WTC11 (cell line): ENCODE results near the gene RANBP17. TPM values are rescaled to one million over a fixed set of nuclear protein-coding genes. Genes with fewer than 3 reads are reported as not detected.

Experiments used
- ATAC-seq: fragments of 200-7000 bp; cut with Tn5 transposase; 2 replicates; pipeline ENCODE4 v1.10.0; 2021; ENCODE audit warnings: mild to moderate bottlenecking, moderate library complexity
- CTCF ChIA-PET: fragments of 300-600 bp; sonication (Branson Sonifier 250); formaldehyde crosslinking; loops from one replicate; lab custom pipeline; 2021; ENCODE audit warnings: antibody characterized with exemption; lab: Charles Lee
- POLR2A ChIA-PET: fragments of 350-600 bp; sonication (Branson Sonifier 250); formaldehyde crosslinking; loops from one replicate; lab custom pipeline; 2021; ENCODE audit warnings: antibody characterized with exemption; lab: Charles Lee
- DNase-seq: peaks from one replicate; pipeline ENCODE4 v3.0.0; 2021; ENCODE audit warnings: low spot score
- H3K27ac Mint-ChIP-seq: 2 replicates; pipeline ENCODE4 v1.8.0; 2021; ENCODE audit warnings: mixed read lengths
- H3K27me3 Mint-ChIP-seq: 2 replicates; pipeline ENCODE4 v1.8.0; 2021; ENCODE audit warnings: low read depth, mild to moderate bottlenecking, moderate library complexity, mixed read lengths
- H3K36me3 Mint-ChIP-seq: 2 replicates; pipeline ENCODE4 v1.8.0; 2021; ENCODE audit warnings: mixed read lengths
- H3K4me1 Mint-ChIP-seq: 2 replicates; pipeline ENCODE4 v1.8.0; 2022; ENCODE audit warnings: mixed read lengths
- H3K4me3 Mint-ChIP-seq: 2 replicates; pipeline ENCODE4 v1.8.0; 2021; ENCODE audit warnings: mild to moderate bottlenecking, moderate library complexity, mixed read lengths
- H3K9me3 Mint-ChIP-seq: 2 replicates; pipeline ENCODE4 v1.8.0; 2021; ENCODE audit warnings: mixed read lengths
- AR ChIP-seq: fragments of 250-450 bp; sonication (Bioruptor Pico); IDR thresholded peaks from 2 replicates; pipeline ENCODE4 v1.9.0; 2021; ENCODE audit warnings: mild to moderate bottlenecking
- CBFB ChIP-seq: sonication (generic); formaldehyde crosslinking; IDR thresholded peaks from 2 replicates; pipeline ENCODE4 v1.8.1; 2022; ENCODE audit warnings: mild to moderate bottlenecking, low read depth, missing genetic modification reagents
- E2F1 ChIP-seq: sonication (generic); formaldehyde crosslinking; IDR thresholded peaks from 2 replicates; pipeline ENCODE4 v1.8.0; 2022; ENCODE audit warnings: mild to moderate bottlenecking, missing genetic modification reagents
- ETV6 ChIP-seq: sonication (generic); formaldehyde crosslinking; IDR thresholded peaks from 2 replicates; pipeline ENCODE4 v1.8.1; 2022; ENCODE audit warnings: mild to moderate bottlenecking, missing genetic modification reagents
- FOXP1 ChIP-seq: sonication (generic); formaldehyde crosslinking; IDR thresholded peaks from 2 replicates; pipeline ENCODE4 v1.8.0; 2022; ENCODE audit warnings: missing genetic modification reagents, mild to moderate bottlenecking, moderate library complexity, borderline replicate concordance
- GRHL2 ChIP-seq: fragments of 250-450 bp; sonication (Bioruptor Pico); IDR thresholded peaks from 2 replicates; pipeline ENCODE4 v1.8.0; 2022; ENCODE audit warnings: mild to moderate bottlenecking, moderate library complexity; ENCODE audit not compliant: insufficient replicate concordance, severe bottlenecking
- HMGA2 ChIP-seq: fragments of 250-450 bp; sonication (Bioruptor Pico); IDR thresholded peaks from 2 replicates; pipeline ENCODE4 v1.4.0; 2021; ENCODE audit warnings: mild to moderate bottlenecking, moderate library complexity
- IRF1 ChIP-seq: sonication (generic); formaldehyde crosslinking; IDR thresholded peaks from 2 replicates; pipeline ENCODE4 v1.8.0; 2023; ENCODE audit warnings: missing genetic modification reagents
- KAT7 ChIP-seq: sonication (generic); formaldehyde crosslinking; IDR thresholded peaks from 2 replicates; pipeline ENCODE4 v1.8.1; 2023; ENCODE audit warnings: missing genetic modification reagents, mild to moderate bottlenecking, borderline replicate concordance
- MLX ChIP-seq: sonication (generic); formaldehyde crosslinking; IDR thresholded peaks from 2 replicates; pipeline ENCODE4 v1.8.1; 2023; ENCODE audit warnings: mild to moderate bottlenecking, missing genetic modification reagents, moderate library complexity
- NFATC4 ChIP-seq: fragments of 250-450 bp; sonication (Bioruptor Pico); IDR thresholded peaks from 2 replicates; pipeline ENCODE4 v1.9.0; 2021; ENCODE audit warnings: mild to moderate bottlenecking
- NR2C2 ChIP-seq: sonication (generic); formaldehyde crosslinking; IDR thresholded peaks from 2 replicates; pipeline ENCODE4 v1.8.0; 2022; ENCODE audit warnings: mild to moderate bottlenecking, missing genetic modification reagents
- RELA ChIP-seq: sonication (generic); formaldehyde crosslinking; IDR thresholded peaks from 2 replicates; pipeline ENCODE4 v1.8.1; 2022; ENCODE audit warnings: missing genetic modification reagents, mild to moderate bottlenecking, borderline replicate concordance
- SOX15 ChIP-seq: fragments of 250-450 bp; sonication (Bioruptor Pico); IDR thresholded peaks from 2 replicates; pipeline ENCODE4 v1.9.0; 2021; ENCODE audit warnings: mild to moderate bottlenecking
- TCF7 ChIP-seq: sonication (generic); formaldehyde crosslinking; IDR thresholded peaks from 2 replicates; pipeline ENCODE4 v1.8.0; 2022; ENCODE audit warnings: mild to moderate bottlenecking, low read depth, missing genetic modification reagents, moderate library complexity
- ZBTB21 ChIP-seq: sonication (generic); formaldehyde crosslinking; IDR thresholded peaks from 2 replicates; pipeline ENCODE4 v1.8.1; 2023; ENCODE audit warnings: mild to moderate bottlenecking, missing genetic modification reagents, borderline replicate concordance
- ZBTB43 ChIP-seq: sonication (generic); formaldehyde crosslinking; IDR thresholded peaks from 2 replicates; pipeline ENCODE4 v1.8.1; 2023; ENCODE audit warnings: mild to moderate bottlenecking, missing genetic modification reagents
- ZMAT4 ChIP-seq: fragments of 250-450 bp; sonication (Bioruptor Pico); IDR thresholded peaks from 2 replicates; pipeline ENCODE4 v1.9.0; 2021; ENCODE audit warnings: mild to moderate bottlenecking
- ZNF219 ChIP-seq: sonication (generic); formaldehyde crosslinking; IDR thresholded peaks from 2 replicates; pipeline ENCODE4 v1.8.0; 2023; ENCODE audit warnings: missing genetic modification reagents, mild to moderate bottlenecking, borderline replicate concordance
- ZNF423 ChIP-seq: fragments of 250-450 bp; sonication (Bioruptor Pico); IDR thresholded peaks from 2 replicates; pipeline ENCODE4 v2.1.2; 2022; ENCODE audit warnings: mild to moderate bottlenecking, moderate library complexity
- ZNF425 ChIP-seq: fragments of 250-450 bp; sonication (Bioruptor Pico); conservative IDR thresholded peaks from 2 replicates; pipeline ENCODE4 v1.9.0; 2021; ENCODE audit warnings: mild to moderate bottlenecking
- total RNA-seq: library from RNA; stranded (reverse); gene quantifications from 3 replicates; pipeline ENCODE4 v1.2.3, GENCODE V29; 2021

Gene RANBP17
- total RNA-seq, 1 experiment from 2014 or later, result 23.1 TPM

GRCh38 chr5:171158581-171158980 is 296.8 kb downstream of the RANBP17 start:
- no peaks in the 10 kb centered on the region for H3K9me3 Mint-ChIP-seq
- no peak for ATAC-seq
- H3K36me3 Mint-ChIP-seq, result no peaks in the 10 kb centered on the region
- ChIA-PET CTCF (interaction anchor here (1.0 kb wide), 1 partner anchor 56 kb away, joined by 3 read pairs; no protein-coding TSS in a partner anchor), POLR2A (interaction anchor here (0.7 kb wide), 1 partner anchor 414 kb away, joined by 3 read pairs; no protein-coding TSS in a partner anchor)
- no peaks in the 10 kb centered on the region for H3K27me3 Mint-ChIP-seq
- no peak for DNase-seq
- no peak overlapping the region for H3K27ac Mint-ChIP-seq
- H3K4me1 Mint-ChIP-seq, result peaks cover 16% of the 10 kb centered on the region
- no peak overlapping the region for H3K4me3 Mint-ChIP-seq
- no peak for TF ChIP-seq NFATC4 (CRISPR knock-in tag)
- no peak for TF ChIP-seq ZMAT4
- no peak for TF ChIP-seq GRHL2 (CRISPR knock-in tag)
- no peak for TF ChIP-seq AR (CRISPR knock-in tag)
- TF ChIP-seq RELA, result no peak
- no peak for TF ChIP-seq IRF1 (CRISPR knock-in tag)
- TF ChIP-seq CBFB (CRISPR knock-in tag), result no peak
- no peak for TF ChIP-seq NR2C2 (CRISPR knock-in tag)
- TF ChIP-seq, all 79 proteins: peak for 0

- H3K36me3 Mint-ChIP-seq, result no peaks in the 10 kb centered on the region
- no peaks in the 10 kb centered on the region for H3K27me3 Mint-ChIP-seq
- CTCF ChIA-PET, result interaction anchor here (0.6 to 1.8 kb wide), 9 partner anchors 40 to 440 kb away, joined by 3 to 5 read pairs (median 3); no protein-coding TSS in a partner anchor
- POLR2A ChIA-PET, result no interaction called here
- DNase-seq (no peak), ATAC-seq (peak; percentile 31)
- no peak overlapping the region for H3K27ac Mint-ChIP-seq
- no peaks in the 10 kb centered on the region for H3K9me3 Mint-ChIP-seq
- H3K4me3 Mint-ChIP-seq, result no peak overlapping the region
- H3K4me1 Mint-ChIP-seq, result peaks cover 20% of the 10 kb centered on the region
- TF ChIP-seq FOXP1 (no peak), ZBTB21 (CRISPR knock-in tag) (no peak), CBFB (CRISPR knock-in tag) (no peak), HMGA2 (CRISPR knock-in tag) (no peak), ZNF423 (CRISPR knock-in tag) (no peak), ZNF425 (CRISPR knock-in tag) (no peak), ETV6 (CRISPR knock-in tag) (no peak), TCF7 (CRISPR knock-in tag) (no peak), NFATC4 (CRISPR knock-in tag) (no peak), GRHL2 (CRISPR knock-in tag) (no peak), SOX15 (CRISPR knock-in tag) (no peak)
Observed at GRCh38 chr5:171162165-171162564, 300.3 kb downstream of the RANBP17 start.

GRCh38 chr5:171162596-171162995 is 300.8 kb downstream of the RANBP17 start:
- Mint-ChIP-seq H3K27me3 (no peaks in the 10 kb centered on the region), H3K36me3 (no peaks in the 10 kb centered on the region), H3K27ac (no peak overlapping the region), H3K4me3 (no peak overlapping the region), H3K9me3 (no peaks in the 10 kb centered on the region), H3K4me1 (peaks cover 20% of the 10 kb centered on the region)
- CTCF ChIA-PET, result interaction anchor here (0.7 to 1.8 kb wide), 7 partner anchors 14 to 440 kb away, joined by 3 to 5 read pairs (median 4); no protein-coding TSS in a partner anchor
- ATAC-seq (peak; percentile 100), DNase-seq (peak; percentile 67)
- POLR2A ChIA-PET, result no interaction called here
- no peak for TF ChIP-seq ZNF219
- no peak for TF ChIP-seq ZBTB43 (CRISPR knock-in tag)
- peak; percentile 26; the same call in 1 of the 2 replicates for TF ChIP-seq ZNF423 (CRISPR knock-in tag)
- no peak for TF ChIP-seq KAT7
- TF ChIP-seq E2F1 (CRISPR knock-in tag), result no peak
- no peak for TF ChIP-seq MLX
